DMS53 treated with DMSO at 0.1 percent for 48 hours (cell line): ENCODE results near the gene EN1.

ENCODE experiments used
- DNase-seq: peaks from one replicate; lab custom pipeline; 2025; ENCODE audit not compliant: unreplicated experiment; lab: John Stamatoyannopoulos, UW

Gene EN1

GRCh38 chr2:118843483-118844132, 3.8 kb downstream of the EN1 start:
- DNase-seq: no peak

DNA sequence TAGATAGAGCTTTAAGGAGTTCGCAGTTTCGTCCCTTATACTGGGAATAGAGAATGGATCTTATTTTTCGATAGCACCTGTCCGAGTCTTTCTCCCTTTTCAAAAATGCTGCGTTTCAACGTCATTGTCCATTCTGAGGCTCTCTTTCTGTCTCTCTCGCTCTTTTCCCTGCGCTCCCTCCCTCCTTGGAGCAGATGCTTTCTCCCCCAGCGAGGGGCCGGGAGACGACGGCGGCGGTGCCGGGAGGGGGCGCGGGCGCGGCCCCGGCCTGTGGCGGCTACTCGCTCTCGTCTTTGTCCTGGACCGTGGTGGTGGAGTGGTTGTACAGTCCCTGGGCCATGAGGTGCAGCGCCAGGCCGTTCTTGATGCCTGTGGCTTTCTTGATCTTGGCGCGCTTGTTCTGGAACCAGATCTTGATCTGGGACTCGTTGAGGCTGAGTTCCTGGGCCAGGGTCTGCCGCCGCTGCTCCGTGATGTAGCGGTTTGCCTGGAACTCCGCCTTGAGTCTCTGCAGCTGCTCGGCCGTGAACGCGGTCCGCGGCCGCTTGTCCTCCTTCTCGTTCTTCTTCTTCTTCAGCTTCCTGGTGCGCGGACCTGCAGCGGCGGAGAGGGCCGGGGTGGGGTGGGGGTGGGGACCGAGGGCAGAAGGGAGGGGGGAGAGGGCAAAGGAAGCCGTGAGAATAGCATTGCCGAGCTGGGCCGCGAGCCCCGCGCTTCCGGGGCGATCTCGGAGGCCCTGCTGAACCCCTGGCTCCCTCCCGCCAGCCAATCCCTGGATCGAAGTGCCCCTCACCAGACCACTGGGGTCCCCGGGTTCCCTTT, 4.6 kb downstream of the EN1 start:
- DNase-seq: no peak

DNA sequence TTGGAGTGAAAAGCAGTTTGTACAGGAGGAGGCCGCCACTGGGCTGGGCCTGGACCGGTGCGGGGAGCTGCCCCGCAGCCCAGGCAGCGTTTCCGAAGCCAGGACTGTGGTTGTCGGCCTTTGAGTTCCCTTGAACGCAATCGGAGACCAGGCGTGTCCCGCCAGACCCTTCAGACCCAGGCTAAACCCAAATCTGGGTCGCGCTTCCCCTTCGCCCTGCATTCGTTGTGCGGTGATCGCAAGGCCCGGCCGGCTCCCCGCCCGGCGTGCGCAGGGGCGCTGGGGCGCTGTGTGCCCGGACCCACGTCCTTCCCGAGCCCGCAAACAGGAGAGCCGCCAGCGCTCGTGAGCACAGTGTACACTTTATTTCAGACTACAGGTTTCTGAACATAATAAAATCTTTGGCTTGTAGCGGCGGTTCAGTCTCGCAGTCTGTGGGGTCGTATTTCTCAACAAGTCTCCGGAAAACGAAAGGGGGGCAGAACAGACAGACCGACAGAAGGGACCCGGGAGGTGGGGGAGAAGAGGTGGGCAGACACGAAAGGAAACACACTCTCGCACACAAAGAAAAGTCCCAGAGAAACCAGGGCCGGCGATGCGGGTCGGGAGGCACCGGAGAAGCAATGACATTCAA, 5.5 kb downstream of the EN1 start:
- no peak for DNase-seq

- DNase-seq: no peak
Observed at GRCh38 chr2:118841450-118841827, 6.0 kb downstream of the EN1 start.

DNA sequence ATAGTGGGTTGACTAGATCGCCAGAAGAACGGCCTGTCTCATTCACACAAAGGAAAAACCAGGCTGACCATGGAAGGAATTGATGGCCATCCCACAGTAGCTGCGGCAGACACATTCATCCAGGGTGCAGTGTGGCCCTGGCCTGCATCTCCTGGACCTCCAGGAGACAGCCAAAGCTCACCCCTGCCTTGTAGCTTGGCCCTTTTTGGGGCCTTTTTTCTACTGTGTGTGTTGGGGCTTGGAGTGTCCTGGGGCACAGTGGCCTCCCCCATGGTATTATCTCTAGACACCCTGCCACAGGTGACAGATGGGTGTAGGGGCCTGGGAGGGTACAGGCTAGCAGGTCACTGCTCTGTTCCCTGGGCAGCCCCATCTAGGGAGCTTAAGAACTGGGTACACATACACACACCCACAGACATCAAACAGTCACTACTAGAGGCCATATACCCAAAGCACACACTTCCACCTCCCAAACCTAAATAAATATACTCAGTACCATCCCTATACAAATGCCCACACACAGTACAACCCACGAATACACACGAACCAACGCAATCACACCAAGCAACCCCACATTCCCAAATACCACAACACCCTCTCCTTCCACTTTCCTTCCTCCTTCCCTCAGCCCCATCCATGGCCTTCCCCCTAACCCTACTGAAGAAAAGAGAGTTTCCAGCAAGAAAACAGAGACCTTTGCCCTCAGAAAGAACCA, 8.6 kb downstream of the EN1 start:
- no peak for DNase-seq

GRCh38 chr2:118837621-118838020, 9.8 kb downstream of the EN1 start:
- DNase-seq: no peak

DNA sequence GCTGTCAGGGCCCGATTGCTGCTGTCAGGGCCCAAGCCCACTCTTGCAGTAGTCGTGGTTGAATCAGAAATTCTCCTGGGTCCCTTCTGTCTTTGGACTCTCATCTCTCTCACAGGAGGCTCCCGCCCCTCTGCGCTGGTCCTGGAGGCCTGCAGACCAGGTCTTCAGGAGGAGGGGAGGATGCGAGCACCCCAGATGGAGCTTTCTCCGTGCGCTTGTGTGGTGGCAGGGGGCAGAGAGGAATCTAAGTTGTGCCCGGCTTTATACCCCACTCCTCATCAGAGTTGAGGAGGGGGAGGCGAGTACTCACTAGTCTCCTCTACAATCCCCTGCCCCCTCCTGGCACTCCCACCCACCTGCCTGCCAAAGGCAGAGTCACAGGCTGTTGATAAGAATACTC, 10.4 kb downstream of the EN1 start:
- no peak for DNase-seq

GRCh38 chr2:118836411-118836930, 11.0 kb downstream of the EN1 start:
- DNase-seq: no peak

- no peak for DNase-seq
Observed at GRCh38 chr2:118835746-118836410, 11.6 kb downstream of the EN1 start.

GRCh38 chr2:118834901-118835745, 12.3 kb downstream of the EN1 start:
- no peak for DNase-seq

- no peak for DNase-seq
Observed at GRCh38 chr2:118834440-118834810, 13.0 kb downstream of the EN1 start.

DNA sequence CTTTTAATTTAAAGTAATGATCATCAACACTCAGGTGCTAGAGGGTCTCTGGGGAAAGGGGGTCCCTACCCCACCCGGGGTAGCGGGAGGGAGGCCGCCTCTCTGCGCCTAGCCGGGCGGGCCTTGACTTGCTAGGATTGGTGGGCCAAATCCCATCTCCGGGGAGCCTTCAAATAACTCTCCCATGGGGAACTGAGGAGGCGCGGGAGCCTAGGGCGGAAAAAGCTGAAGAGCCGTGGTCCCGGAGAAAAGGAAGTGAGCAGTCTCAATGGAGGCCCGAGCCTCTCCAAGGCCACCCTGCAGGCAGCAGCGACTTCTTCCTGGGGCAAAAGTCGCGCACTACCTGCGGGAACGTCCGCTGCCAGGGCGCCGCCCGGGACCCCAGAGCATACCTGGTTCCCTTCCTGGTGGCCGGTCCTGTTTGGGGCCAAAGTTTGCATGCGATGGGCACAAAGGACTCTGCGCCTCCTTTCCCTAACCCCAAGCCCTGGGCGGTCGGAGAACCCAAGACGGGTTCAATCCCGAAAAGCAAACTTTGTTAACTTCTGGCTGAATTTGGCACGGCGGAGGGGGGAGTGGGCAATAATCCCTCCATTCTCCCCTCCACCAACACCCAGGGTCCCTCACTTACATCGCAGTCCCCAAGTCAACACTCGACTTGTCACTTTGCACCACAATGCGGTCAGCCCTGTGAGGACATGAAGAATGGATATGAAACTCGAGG, 13.6 kb downstream of the EN1 start:
- DNase-seq: no peak

GRCh38 chr2:118832791-118833715, 14.4 kb downstream of the EN1 start:
- DNase-seq: no peak

DNA sequence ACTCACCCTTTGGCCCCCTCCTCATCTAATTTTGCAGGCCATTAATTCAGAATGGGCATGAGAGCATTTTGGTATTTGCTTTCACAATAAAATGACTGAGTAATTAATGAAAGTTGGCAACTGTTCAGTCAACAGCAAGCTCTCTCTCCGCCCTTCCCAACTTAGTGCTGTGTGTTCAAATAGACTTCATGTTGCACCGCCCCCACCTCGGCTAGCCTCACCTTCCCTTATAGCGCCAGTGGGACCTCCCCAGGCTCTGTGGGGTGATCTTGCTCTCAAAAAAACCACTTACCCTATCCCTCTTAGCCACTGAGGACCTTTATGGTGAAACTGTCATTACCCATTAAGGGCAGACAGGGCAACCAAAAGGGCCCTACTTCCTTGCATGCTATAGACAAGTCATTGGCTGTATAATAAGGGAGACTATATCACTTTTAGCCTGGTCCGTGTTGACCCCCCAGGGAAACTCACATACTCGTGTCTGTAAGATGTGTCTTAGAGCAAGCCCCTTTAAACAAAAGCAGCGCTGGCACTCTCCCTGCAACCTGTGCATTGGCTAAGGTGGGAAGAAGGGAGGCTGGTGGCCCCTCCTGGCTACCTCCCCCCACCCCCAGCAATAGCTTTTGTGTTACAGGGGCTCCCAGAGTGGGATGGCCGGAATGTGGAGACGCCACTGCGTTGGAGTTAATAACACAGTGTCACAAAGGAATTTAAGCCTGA, 15.2 kb downstream of the EN1 start:
- no peak for DNase-seq

DNA sequence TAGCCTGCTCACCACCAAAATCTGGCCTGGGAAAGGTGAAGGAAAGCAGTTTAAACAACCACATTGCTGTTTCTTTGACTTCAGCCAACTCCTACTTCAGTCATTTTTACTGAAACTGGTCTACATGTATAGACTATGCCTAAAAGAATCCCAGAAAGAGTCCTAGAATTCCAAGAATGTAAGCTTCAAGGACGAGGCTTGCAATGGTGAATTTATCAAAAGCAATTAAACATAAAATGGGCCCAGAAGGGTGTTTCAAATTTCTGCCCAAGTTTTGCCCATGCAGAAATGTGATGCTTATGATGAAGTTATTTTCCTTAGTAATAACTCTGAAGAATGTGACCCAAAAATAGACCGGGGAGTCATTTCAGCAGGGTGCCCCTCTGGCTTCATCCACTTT, 16.6 kb downstream of the EN1 start:
- DNase-seq: no peak

DNA sequence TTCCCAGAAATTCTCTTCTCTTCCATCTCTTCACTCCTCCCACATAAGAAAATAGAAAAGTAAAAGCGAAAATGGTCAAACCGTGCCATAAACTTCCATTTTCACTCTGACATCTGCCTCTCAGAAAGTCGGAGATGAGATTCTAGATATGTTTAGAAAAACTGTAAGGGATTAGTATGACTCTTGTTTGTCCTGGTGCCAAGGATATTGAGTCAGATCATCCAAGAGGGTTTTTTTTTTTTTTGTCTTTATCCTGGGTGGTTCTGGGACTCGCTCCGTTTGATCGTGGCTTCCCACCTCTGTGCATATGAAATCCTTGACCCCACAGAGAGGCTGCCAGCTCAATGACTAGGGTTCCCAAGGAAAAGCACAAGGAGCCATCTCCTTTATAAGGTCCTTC, 17.3 kb downstream of the EN1 start:
- DNase-seq: no peak

- DNase-seq: no peak
Observed at GRCh38 chr2:118826093-118826492, 21.4 kb downstream of the EN1 start.

DNA sequence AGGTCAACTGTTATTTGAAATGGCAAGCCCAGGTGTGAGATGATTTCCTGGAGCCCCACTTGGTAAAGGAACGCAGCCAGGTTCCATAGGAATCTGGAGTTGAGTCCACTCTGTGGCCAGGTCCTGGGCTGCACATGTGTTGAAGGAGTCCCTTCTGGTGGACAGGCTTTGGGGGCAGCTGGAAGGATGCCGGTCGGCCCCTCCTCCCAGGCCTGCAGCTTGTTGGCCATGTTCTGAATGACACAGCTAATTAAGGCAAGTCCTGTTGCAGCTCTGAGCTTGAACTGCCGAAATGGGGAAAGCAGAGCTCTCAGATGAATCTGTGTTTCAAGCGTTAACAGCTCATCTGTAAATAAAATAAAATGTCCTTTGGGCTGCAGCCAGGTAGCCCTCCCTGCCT, 23.8 kb downstream of the EN1 start:
- DNase-seq: no peak
